Astrocyte of the spinal cord (primary cell): ENCODE measurements around the gene HMGCLL1.

Source experiments
- DNase-seq: peaks from one replicate; pipeline ENCODE4 v3.0.0; 2011; ENCODE audit warnings: low read depth, low spot score
- H3K4me3 ChIP-seq: 2 replicates; pipeline ENCODE4 v1.5.1; 2011; ENCODE audit warnings: low read depth, mild to moderate bottlenecking, low read length, moderate library complexity
- in situ Hi-C: cut with HindIII; loops from 2 replicates; pipeline ENCODE4 v1.10.0; 2017; ENCODE audit warnings: low sequenced_read_pairs
- TF ChIP-seq, protein P1 (sequence below): IDR thresholded peaks from 2 replicates; pipeline ENCODE4 v1.5.1; 2012; ENCODE audit warnings: low read depth, mild to moderate bottlenecking, low read length, inconsistent platforms

Gene HMGCLL1

DNA sequence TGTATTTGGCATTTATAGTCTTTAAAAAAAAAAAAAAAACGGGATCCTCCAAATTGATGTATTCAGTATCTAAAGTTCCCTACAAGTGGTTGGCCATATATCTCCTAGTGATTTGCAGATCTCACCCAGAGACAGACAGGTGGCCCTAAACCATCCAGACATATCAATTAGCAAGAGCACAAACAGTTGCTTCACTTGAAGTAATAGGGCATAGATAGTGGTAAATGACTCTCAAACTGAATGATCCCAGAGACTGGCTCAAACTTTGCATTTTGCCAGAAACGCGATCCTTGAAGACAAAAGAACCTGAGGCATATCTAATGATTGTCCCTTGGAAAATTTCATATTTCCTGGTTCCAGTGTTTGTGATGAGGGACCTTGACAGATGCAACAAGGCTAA, 54.6 kb downstream of the HMGCLL1 start:
- in situ Hi-C loops: no loop called here
- TF ChIP-seq, protein P1, sequence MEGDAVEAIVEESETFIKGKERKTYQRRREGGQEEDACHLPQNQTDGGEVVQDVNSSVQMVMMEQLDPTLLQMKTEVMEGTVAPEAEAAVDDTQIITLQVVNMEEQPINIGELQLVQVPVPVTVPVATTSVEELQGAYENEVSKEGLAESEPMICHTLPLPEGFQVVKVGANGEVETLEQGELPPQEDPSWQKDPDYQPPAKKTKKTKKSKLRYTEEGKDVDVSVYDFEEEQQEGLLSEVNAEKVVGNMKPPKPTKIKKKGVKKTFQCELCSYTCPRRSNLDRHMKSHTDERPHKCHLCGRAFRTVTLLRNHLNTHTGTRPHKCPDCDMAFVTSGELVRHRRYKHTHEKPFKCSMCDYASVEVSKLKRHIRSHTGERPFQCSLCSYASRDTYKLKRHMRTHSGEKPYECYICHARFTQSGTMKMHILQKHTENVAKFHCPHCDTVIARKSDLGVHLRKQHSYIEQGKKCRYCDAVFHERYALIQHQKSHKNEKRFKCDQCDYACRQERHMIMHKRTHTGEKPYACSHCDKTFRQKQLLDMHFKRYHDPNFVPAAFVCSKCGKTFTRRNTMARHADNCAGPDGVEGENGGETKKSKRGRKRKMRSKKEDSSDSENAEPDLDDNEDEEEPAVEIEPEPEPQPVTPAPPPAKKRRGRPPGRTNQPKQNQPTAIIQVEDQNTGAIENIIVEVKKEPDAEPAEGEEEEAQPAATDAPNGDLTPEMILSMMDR: no peak
- DNase-seq: no peak
- H3K4me3 ChIP-seq: no peak overlapping the region

DNA sequence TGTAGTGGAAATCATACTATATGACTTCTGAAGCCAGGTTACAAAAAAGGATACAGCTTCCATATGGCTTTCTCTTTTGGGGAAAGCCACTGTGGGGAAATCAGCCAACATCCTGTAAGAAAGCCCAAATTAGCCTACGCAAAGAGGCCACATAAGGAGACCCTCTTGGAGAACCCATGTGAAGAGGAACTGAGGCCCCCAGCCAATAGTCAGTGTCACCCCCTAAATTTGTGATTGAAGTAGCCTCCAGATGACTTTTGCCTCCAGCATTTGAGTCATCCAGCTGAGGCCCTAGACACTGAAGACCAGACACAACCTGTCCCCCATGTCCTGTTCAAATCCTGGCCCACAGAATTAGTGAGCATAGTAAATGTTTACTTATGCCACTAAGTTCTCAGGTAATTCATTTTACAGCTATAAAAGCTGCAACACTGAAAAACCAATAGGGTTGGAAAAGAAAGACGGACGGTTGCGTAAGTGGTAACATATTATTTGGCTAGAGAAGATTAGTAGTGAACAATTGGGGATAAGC, 60.4 kb downstream of the HMGCLL1 start:
- TF ChIP-seq, protein P1: no peak
- no peak for DNase-seq
- in situ Hi-C loops: no loop called here

DNA sequence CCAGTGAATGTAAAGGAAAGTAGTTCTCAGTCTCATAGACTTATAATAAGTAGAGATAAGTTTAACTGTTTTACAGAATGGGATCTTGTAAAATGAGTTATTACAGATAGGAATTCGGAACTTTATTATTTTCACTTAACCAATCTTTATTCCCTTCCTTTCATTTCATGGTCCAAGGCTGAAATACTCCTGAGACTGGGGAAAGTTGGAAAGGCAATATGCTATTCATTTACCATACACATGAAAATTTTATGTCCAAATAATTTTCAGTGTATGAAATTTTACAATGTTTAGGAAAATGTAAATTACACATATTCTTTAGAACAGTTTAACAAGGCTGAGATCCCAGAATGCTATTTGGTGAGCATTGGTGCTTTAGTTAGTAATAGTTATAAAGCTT, 62.3 kb downstream of the HMGCLL1 start:
- H3K4me3 ChIP-seq: no peak overlapping the region
- DNase-seq: no peak
- in situ Hi-C loops: no loop called here
- TF ChIP-seq, protein P1: no peak

More for the DNA sequence above, 60.4 kb downstream of the HMGCLL1 start:
- no peak overlapping the region for H3K4me3 ChIP-seq

DNA sequence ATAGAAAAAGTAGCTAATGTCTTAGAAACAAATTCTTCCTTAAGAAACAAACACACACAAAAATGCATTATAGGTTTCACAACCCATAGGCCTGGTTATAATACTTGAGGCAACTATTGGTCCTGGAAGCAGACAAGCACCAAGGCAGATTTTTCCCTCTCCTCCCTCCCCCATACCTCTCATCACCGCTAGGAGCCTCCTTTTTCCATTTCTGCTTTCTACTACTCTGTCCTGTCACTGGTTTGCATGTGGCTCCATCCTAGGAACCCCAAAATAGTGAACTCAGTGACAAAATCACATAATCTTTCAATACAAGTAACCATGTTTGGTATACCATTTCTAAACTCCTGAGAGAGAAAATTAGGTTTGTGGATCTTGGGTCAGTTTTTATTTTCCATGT, 66.1 kb downstream of the HMGCLL1 start:
- DNase-seq: no peak
- in situ Hi-C loops: no loop called here
- no peak overlapping the region for H3K4me3 ChIP-seq
- TF ChIP-seq, protein P1: no peak

DNA sequence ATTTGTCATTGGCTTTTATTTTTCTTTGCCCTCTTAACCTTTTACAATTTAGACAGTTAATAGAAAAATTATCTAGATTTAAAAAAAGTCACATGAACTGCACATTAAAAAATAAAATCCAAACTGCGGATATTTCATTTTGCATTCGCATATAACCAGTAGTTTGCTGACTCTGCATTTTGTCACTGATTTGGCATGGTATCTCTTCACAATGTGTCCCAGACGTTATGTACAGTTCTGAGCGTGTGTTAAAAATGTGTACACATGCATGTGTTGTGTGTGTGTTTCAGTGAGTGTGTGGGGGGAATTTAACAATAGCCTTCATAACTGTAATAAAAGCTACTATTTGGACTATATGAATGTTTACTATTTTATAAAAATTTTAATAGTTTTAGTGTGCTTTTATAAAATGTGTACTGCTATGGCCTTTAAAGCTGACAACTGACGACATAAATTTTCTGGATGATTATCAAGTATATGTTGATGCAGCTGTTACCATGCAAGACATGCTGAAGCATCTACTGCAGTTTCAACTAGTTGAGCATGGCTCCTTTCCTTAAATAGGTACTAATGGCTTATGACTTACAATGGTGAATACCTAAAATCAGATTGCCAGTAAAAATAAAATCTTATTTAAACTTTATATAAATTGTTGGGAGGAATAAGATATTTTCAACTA, 67.7 kb downstream of the HMGCLL1 start:
- in situ Hi-C loops: no loop called here
- TF ChIP-seq, protein P1: no peak

DNA sequence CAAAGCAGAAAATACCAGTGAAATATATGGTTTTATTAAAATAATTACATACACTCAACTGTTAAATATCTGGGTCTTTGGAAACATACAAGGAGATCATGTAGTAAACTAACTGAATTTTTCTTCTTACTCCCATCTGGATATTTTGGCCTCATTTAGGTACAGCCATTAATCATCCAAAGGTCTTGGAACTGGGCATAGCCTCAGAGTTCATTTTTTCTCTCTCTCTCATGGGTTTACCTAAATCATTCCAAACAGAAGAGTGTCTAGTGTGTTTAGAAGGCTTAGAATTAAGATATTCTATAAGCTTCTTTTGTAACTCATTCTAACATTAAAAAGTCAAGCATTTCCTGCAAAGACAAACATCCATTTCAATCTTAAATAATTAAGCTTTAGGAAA, 79.4 kb downstream of the HMGCLL1 start:
- in situ Hi-C loops: no loop called here
- DNase-seq: no peak
- TF ChIP-seq, protein P1: no peak
- no peak overlapping the region for H3K4me3 ChIP-seq

More for the DNA sequence above, 67.7 kb downstream of the HMGCLL1 start:
- DNase-seq: no peak
- no peak overlapping the region for H3K4me3 ChIP-seq
